T-helper 22 cell (primary cell): ENCODE data around the gene USP49.
"Not testable (repeated sequence)": the region's sequence is repeated elsewhere in the genome, so short reads cannot be mapped to it uniquely, and the experiment has no call there.

ENCODE experiments used
- DNase-seq: peaks from one replicate; pipeline ENCODE4 v3.0.0-alpha.2; 2020; ENCODE audit warnings: low read depth

USP49 gene

GRCh38 chr6:41895300-41896233 lies at the start of gene USP49:
TSS of gene USP49 (minus strand) at chr6:41895375. CDS start at chr6:41806983, 88,392 bp downstream.
- DNase-seq: peak; percentile 84

GRCh38 chr6:41943456-41943855 lies 48.3 kb upstream of the USP49 start:
- no peak for DNase-seq

GRCh38 chr6:41942882-41943281 lies 47.7 kb upstream of the USP49 start:
- not testable (repeated sequence) for DNase-seq

- no peak for DNase-seq
Measured at GRCh38 chr6:41942067-41942851, 47.1 kb upstream of the USP49 start.

GRCh38 chr6:41941280-41942066 lies 46.3 kb upstream of the USP49 start, which contains the start of gene CCND3:
TSS of gene CCND3 (minus strand) at chr6:41941808. CDS start at chr6:41941649, 159 bp downstream.
- DNase-seq: peak; percentile 76

GRCh38 chr6:41940759-41941279 lies 45.6 kb upstream of the USP49 start:
- peak; percentile 49 for DNase-seq

- no peak for DNase-seq
Measured at GRCh38 chr6:41939848-41940758, 44.9 kb upstream of the USP49 start.

GRCh38 chr6:41939176-41939847 lies 44.1 kb upstream of the USP49 start:
- DNase-seq: no peak

GRCh38 chr6:41938590-41939175 lies 43.5 kb upstream of the USP49 start:
- DNase-seq: no peak

- peak; percentile 58 for DNase-seq
Measured at GRCh38 chr6:41937861-41938574, 42.8 kb upstream of the USP49 start.

- DNase-seq: no peak
Measured at GRCh38 chr6:41937472-41937860, 42.3 kb upstream of the USP49 start.

- peak; percentile 48 for DNase-seq
Measured at GRCh38 chr6:41936073-41936837, 41.1 kb upstream of the USP49 start.

GRCh38 chr6:41935685-41936072 lies 40.5 kb upstream of the USP49 start:
- DNase-seq: no peak

GRCh38 chr6:41935193-41935574 lies 40.0 kb upstream of the USP49 start:
- no peak for DNase-seq

GRCh38 chr6:41934278-41935192 lies 39.4 kb upstream of the USP49 start:
- no peak for DNase-seq

GRCh38 chr6:41932378-41932777 lies 37.2 kb upstream of the USP49 start:
- no peak for DNase-seq

GRCh38 chr6:41931792-41932191 lies 36.6 kb upstream of the USP49 start:
- no peak for DNase-seq
